Measurements from ENCODE around the gene KDM1B.
A peak's percentile ranks its signal among the peaks of the same experiment; 100 is the strongest.
"Not testable (repeated sequence)": the region's sequence is repeated elsewhere in the genome, so short reads cannot be mapped to it uniquely, and the experiment has no call there.

Gene KDM1B

GRCh38 chr6:18192026-18192425 lies 36.8 kb downstream of the KDM1B start:
- DNase-seq = no peak

DNA sequence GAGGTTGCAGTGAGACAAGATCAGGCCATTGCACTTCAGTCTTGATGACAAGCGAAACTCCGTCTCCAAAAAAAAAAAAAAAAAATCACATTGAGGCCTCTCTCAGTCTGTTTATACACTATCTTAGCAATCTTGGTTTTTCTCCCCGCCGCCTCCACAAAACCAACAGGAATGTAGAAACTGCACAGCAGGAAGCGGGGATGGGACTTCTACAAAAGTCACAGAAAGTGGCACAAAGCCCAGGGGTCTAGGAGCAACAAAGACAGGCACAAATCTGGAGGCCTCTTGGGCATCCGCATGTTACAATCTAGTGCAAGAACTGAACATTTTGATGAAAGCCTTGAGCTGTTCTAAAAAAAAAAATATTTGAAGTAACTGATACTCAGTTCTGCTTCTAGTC lies 48.6 kb downstream of the KDM1B start:
- peak; percentile 24 for DNase-seq

GRCh38 chr6:18204691-18205090 lies 49.5 kb downstream of the KDM1B start:
- no peak for DNase-seq

- DNase-seq = no peak
Observed at GRCh38 chr6:18206591-18206990, 51.4 kb downstream of the KDM1B start.

GRCh38 chr6:18207438-18207837 lies 52.2 kb downstream of the KDM1B start:
- DNase-seq = no peak

GRCh38 chr6:18207949-18208348 lies 52.7 kb downstream of the KDM1B start:
- no peak for DNase-seq

- DNase-seq = not testable (repeated sequence)
Observed at GRCh38 chr6:18208778-18209177, 53.6 kb downstream of the KDM1B start.

DNA sequence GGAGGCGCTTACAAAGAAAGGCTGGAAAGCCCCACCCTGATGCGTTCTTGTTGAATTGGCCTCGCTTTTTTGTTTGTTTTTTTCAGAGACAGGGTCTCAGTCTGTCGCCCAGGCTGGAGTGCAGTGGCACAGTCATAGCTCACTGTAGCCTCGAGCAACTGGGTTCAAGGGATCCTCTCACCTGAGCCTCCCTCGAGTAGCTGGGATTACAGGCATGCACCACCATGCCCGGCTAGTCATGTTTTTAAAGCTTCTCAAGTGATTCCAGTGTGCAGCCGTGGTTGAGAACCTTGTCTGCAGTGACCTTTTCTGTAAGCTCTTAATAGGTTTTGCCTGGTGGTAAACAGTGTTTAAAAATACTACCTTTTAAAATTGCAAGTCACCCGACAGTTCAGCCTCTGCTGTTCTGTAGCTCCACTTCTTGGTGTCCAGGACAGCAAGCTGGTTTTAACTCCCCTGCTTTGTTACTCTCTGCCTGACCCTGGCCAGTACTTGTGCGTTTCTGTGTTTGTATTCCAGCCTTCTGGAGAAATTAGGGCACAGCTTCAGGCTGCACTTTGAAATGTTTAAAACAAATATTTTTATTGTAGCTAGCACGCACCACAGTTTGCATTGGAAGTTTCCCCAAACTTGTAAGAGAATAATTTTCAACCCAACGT lies 54.4 kb downstream of the KDM1B start:
- no peak for DNase-seq

- no peak for DNase-seq
Observed at GRCh38 chr6:18210707-18211106, 55.5 kb downstream of the KDM1B start.

- no peak for DNase-seq
Observed at GRCh38 chr6:18211338-18211737, 56.1 kb downstream of the KDM1B start.

DNA sequence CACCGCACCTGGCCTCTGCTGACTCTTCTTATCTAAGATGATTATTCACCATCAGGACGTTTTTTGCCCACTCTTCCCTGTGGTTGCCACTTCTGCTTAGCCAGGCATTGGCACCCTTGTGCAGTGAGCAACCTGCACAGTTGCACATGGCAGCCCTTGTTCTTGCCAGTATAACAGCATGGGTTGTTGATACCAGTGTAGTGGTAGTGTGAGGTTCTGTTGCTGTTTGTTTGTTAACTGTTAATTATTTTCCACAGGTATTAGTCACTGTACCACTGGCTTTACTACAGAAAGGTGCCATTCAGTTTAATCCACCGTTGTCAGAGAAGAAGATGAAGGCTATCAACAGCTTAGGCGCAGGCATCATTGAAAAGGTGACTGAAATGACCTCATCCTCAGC lies 57.0 kb downstream of the KDM1B start:
- no peak for DNase-seq

GRCh38 chr6:18213439-18213838 lies 58.2 kb downstream of the KDM1B start:
- no peak for DNase-seq

GRCh38 chr6:18214003-18214402 lies 58.8 kb downstream of the KDM1B start:
- no peak for DNase-seq

GRCh38 chr6:18215436-18215835 lies 60.2 kb downstream of the KDM1B start:
- no peak for DNase-seq

DNA sequence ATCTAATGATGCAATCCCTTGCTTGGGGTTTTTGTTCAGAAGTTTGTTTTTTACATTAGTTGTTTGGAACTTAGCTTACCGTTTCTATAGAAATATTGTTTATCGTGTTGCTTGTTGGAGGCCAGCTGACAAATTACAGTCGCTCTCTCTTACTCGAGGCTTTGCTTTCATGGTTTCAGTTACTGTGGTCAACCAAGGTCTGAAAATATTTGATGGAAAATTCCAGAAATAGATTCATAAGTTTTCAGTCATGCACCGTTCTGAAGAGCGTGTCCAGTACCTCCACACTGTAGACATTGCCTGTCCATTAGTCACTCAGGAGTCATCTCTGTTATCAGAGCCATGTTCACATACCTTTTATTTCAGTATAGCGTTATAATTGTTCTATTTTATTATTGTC lies 61.2 kb downstream of the KDM1B start:
- peak; percentile 79 for DNase-seq

- no peak for DNase-seq
Observed at GRCh38 chr6:18218233-18218632, 63.0 kb downstream of the KDM1B start.

DNA sequence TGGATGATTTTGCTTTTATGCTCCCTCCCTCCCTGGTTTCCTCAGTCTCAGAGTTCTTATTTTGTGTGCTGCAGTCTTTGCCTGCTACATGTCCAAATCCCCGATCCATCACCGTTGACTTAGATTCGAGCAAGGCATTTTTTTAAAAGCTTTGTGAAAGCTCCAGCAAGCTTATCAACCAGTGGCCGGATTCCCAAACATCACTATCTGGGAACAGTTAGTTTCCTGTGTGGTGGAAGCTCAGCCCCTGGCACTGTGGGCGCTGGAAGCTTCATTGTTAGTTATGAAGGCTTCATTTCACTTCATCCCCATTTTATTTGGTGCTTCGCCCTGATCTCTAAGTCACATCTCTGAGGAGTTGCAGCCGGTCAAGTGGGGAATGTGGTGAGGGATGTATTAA lies 64.4 kb downstream of the KDM1B start:
- DNase-seq = no peak

DNA sequence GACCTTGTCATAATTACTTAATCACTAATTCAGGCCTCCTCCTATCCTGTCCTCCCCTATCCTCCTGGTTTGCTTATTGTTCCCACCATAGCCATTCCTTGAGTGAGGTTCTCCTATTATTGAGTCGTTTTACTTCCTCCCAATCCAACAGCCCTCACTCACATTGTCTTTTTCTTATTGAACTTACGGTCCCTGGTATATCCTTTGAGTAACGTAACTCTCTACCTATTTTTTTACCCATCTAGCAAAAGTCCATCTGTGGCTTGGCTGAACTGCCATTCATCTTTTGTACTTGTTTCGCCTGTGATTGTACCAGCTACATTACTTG lies 66.0 kb downstream of the KDM1B start:
- no peak for DNase-seq

GRCh38 chr6:18226451-18227105 lies 71.4 kb downstream of the KDM1B start:
- DNase-seq = peak; percentile 96

- DNase-seq = not testable (repeated sequence)
Observed at GRCh38 chr6:18227166-18227565, 71.9 kb downstream of the KDM1B start.

- DNase-seq = not testable (repeated sequence)
Observed at GRCh38 chr6:18228590-18228989, 73.4 kb downstream of the KDM1B start.

DNA sequence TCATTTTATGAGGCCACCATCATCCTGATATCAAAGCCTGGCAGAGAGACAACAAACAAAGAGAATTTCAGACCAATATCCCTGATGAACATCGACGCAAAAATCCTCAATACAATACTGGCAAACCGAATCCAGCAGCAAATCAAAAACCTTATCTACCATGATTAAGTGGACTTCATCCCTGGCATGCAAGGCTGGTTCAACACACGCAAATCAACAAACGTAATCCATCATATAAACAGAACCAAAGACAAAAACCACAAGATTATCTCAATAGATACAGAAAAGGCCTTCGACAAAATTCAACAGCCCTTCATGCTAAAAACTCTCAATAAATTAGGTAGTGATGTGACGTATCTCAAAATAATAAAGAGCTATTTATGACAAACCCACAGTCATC lies 76.6 kb downstream of the KDM1B start:
- DNase-seq = not testable (repeated sequence)

DNA sequence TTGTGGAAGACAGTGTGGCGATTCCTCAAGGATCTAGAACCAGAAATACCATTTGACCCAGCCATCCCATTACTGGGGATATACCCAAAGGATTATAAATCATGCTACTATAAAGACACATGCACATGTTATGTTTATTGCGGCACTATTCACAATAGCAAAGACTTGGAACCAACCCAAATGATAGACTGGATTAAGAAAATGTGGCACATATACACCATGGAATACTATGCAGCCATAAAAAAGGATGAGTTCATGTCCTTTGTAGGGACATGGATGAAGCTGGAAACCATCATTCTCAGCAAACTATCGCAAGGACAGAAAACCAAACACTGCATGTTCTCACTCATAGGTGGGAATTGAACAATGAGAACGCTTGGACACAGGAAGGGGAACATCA lies 78.5 kb downstream of the KDM1B start:
- DNase-seq = not testable (repeated sequence)

GRCh38 chr6:18234564-18234963 lies 79.3 kb downstream of the KDM1B start:
- no peak for DNase-seq

GRCh38 chr6:18235524-18235923 lies 80.3 kb downstream of the KDM1B start:
- DNase-seq = no peak

Measured in fibroblast of skin of abdomen (primary cell).